HCT116 (cell line): ENCODE data around the gene STARD7. TPM values are rescaled to one million over a fixed set of nuclear protein-coding genes. Genes with fewer than 3 reads are reported as not detected.

Source experiments
- ATAC-seq: fragments of 200-7000 bp; cut with Tn5 transposase; 2 replicates; pipeline ENCODE4 v1.9.1; 2020; ENCODE audit warnings: mild to moderate bottlenecking, moderate library complexity
- BruUV-seq: library from RNA; stranded (reverse); fragments of 400-500 nt; replicated peaks from 2 replicates; lab custom pipeline; 2021; lab: Mats Ljungman, UMichigan
- CTCF ChIA-PET: fragments of 300-600 bp; sonication (Branson Sonifier 250); formaldehyde crosslinking; loops from one replicate; lab custom pipeline; 2021; ENCODE audit warnings: antibody characterized with exemption; lab: Charles Lee
- POLR2A ChIA-PET: fragments of 300-600, 350-600 bp; sonication (Branson Sonifier 250); formaldehyde crosslinking; loops from one replicate; lab custom pipeline; 2021; ENCODE audit warnings: antibody characterized with exemption; lab: Charles Lee
- RAD21 ChIA-PET, 2 experiments: fragments of 300-600 bp; sonication (Branson Sonifier 250); formaldehyde crosslinking; loops; one replicate each; lab custom pipeline; 2023; ENCODE audit warnings: low total read pairs in 2 of 2; ENCODE audit not compliant: uncharacterized antibody in 2 of 2, unreplicated experiment in 2 of 2, low non-redundant PET in 1 of 2; lab: Charles Lee
- DNase-seq: peaks from one replicate; pipeline ENCODE4 v3.0.0-alpha.2; 2010; ENCODE audit warnings: low read depth, low spot score
- H2AFZ ChIP-seq: fragments of 200-600 bp; shearing (Covaris generic), sonication (generic); 2 replicates; pipeline ENCODE4 v1.6.1; 2017; ENCODE audit warnings: low read depth, mixed run types, mixed read lengths, antibody characterized with exemption, low read length; ENCODE audit not compliant: poor library complexity, severe bottlenecking
- H3K27ac ChIP-seq: 2 replicates; pipeline ENCODE4 v1.5.1; 2012; ENCODE audit warnings: low read depth, low read length
- H3K27me3 ChIP-seq: fragments of 200-600 bp; sonication (generic); 2 replicates; pipeline ENCODE4 v1.6.1; 2016; ENCODE audit warnings: mixed run types, low read length, mixed read lengths; ENCODE audit not compliant: insufficient read depth
- H3K36me3 ChIP-seq, 2 experiments: fragments of 200-500 bp in 1 of 2; fragments of 200-600 bp in 1 of 2; sonication (Bioruptor generic) in 1 of 2; sonication (generic) in 1 of 2; 2 replicates each; pipeline versions ENCODE4 v1.5.1 to v1.6.1; 2014 to 2016; ENCODE audit warnings: low read length in 2 of 2, inconsistent platforms in 1 of 2, mixed read lengths in 1 of 2, mixed run types in 1 of 2; ENCODE audit not compliant: insufficient read depth in 2 of 2, control insufficient read depth in 1 of 2
- H3K4me1 ChIP-seq, 2 experiments: fragments of 200-600 bp in 1 of 2; sonication (generic) in 1 of 2; 2 replicates each; pipeline versions ENCODE4 v1.5.1 to v1.6.1; 2012 to 2017; ENCODE audit warnings: low read length in 2 of 2, inconsistent platforms in 1 of 2, mild to moderate bottlenecking in 1 of 2, mixed read lengths in 1 of 2, mixed run types in 1 of 2, moderate library complexity in 1 of 2; ENCODE audit not compliant: insufficient read depth in 2 of 2, control insufficient read depth in 1 of 2
- H3K4me2 ChIP-seq: fragments of 200-600 bp; sonication (generic); 2 replicates; pipeline ENCODE4 v1.6.1; 2017; ENCODE audit warnings: mixed run types, low read length, mixed read lengths
- H3K4me3 ChIP-seq, 2 experiments: fragments of 200-600 bp in 1 of 2; sonication (generic) in 1 of 2; replicated peaks in 1 of 2; 2 replicates each; pipeline ENCODE4 v1.5.1; 2011 to 2016; ENCODE audit warnings: low read length in 2 of 2, control low read depth in 1 of 2, low read depth in 1 of 2, mild to moderate bottlenecking in 1 of 2, mixed read lengths in 1 of 2, mixed run types in 1 of 2
- H3K79me2 ChIP-seq: fragments of 200-600 bp; sonication (generic); 2 replicates; pipeline ENCODE4 v1.6.1; 2017; ENCODE audit warnings: mild to moderate bottlenecking, mixed run types, low read length, moderate library complexity, mixed read lengths; ENCODE audit not compliant: insufficient read depth
- H3K9ac ChIP-seq: fragments of 200-600 bp; sonication (generic); 2 replicates; pipeline ENCODE4 v1.6.1; 2016; ENCODE audit warnings: low read length, mixed read lengths
- H3K9me2 ChIP-seq: fragments of 200-600 bp; sonication (generic), shearing (Covaris generic); 2 replicates; pipeline ENCODE4 v1.6.1; 2017; ENCODE audit warnings: mixed run types, mild to moderate bottlenecking, moderate library complexity; ENCODE audit not compliant: insufficient read depth
- H3K9me3 ChIP-seq, 2 experiments: fragments of 200-500 bp in 1 of 2; fragments of 200-600 bp in 1 of 2; sonication (Bioruptor generic) in 1 of 2; sonication (generic) in 1 of 2; 2 replicates each; pipeline ENCODE4 v1.6.1; 2014 to 2017; ENCODE audit warnings: low read length in 2 of 2, mixed read lengths in 2 of 2, inconsistent platforms in 1 of 2, low read depth in 1 of 2, mild to moderate bottlenecking in 1 of 2, mixed run types in 1 of 2, moderate library complexity in 1 of 2; ENCODE audit not compliant: control insufficient read depth in 1 of 2, insufficient read depth in 1 of 2
- H4K20me1 ChIP-seq: fragments of 200-600 bp; sonication (generic), shearing (Covaris generic); 2 replicates; pipeline ENCODE4 v1.6.1; 2017; ENCODE audit warnings: mixed run types, mild to moderate bottlenecking, moderate library complexity; ENCODE audit not compliant: insufficient read depth
- CEBPB ChIP-seq: IDR thresholded peaks from 2 replicates; pipeline ENCODE4 v1.6.1; 2012; ENCODE audit warnings: low read depth
- EZH2phosphoT487 ChIP-seq: fragments of 200-600 bp; IDR thresholded peaks from 2 replicates; pipeline ENCODE4 v1.6.1; 2018; ENCODE audit warnings: antibody characterized with exemption, borderline replicate concordance
- POLR2A ChIP-seq: IDR thresholded peaks from 2 replicates; pipeline ENCODE4 v1.7.0; 2011; ENCODE audit warnings: borderline replicate concordance; ENCODE audit not compliant: insufficient read depth, insufficient read length; ENCODE audit errors: extremely low read depth
- intact Hi-C: fragments of 100-400 bp; cut with micrococcal nuclease; formaldehyde crosslinking; loops from 2 replicates; pipeline ENCODE4 v1.10.0; 2022
- total RNA-seq: library from RNA; stranded (reverse); gene quantifications from one replicate; pipeline ENCODE4 v1.2.1, GENCODE V29; 2021; ENCODE audit not compliant: unreplicated experiment
- TF ChIP-seq, protein P1 (sequence below): IDR thresholded peaks from 2 replicates; pipeline ENCODE4 v1.6.1; 2012
- TF ChIP-seq, protein P2 (sequence below): IDR thresholded peaks from 2 replicates; pipeline ENCODE4 v1.6.1; 2012; ENCODE audit warnings: low read depth
- TF ChIP-seq, protein P3 (sequence below), 3 experiments: fragments of 200-600 bp in 1 of 3; sonication (generic) in 1 of 3; IDR thresholded peaks in 2 of 3; conservative IDR thresholded peaks in 1 of 3; 2 replicates each; pipeline ENCODE4 v1.5.1; 2012 to 2017; ENCODE audit warnings: low read depth in 2 of 3, low read length in 2 of 3, antibody characterized with exemption in 1 of 3, borderline replicate concordance in 1 of 3, control low read depth in 1 of 3, mild to moderate bottlenecking in 1 of 3, mixed read lengths in 1 of 3, mixed run types in 1 of 3, moderate library complexity in 1 of 3; ENCODE audit not compliant: insufficient read depth in 1 of 3

STARD7 gene
- total RNA-seq, 1 experiment from 2014 or later = 160 TPM

DNA sequence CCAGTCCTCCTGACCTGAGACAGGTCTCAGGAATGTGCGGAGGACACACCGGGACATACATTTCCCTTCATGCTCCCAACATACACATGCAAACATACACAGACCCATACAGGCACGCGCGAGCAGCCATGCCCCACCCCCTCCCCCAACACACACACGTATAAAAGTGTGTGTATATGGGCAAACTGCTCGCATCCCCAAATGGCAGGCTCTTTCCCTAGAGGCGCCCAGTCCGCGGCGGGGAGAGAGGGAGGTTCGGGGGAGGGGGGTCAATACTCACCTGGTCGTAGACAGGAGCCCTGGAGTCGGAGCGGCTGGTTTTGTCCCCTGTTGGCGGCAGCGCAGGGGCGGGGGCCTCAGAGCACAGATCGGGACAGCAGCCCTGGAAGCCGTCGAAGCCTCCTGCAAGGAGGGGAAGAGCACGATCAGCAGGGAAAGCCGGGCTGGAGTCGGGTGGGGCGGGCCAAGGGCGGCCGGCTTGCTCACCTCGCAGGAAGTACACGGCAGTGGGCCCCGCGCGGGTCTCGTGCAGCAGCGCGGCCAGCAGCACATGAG, 64.1 kb downstream of the STARD7 start:
- peak overlapping the region; percentile 98 for H3K9ac ChIP-seq
- POLR2A ChIA-PET = no interaction called here
- ATAC-seq = peak; percentile 6
- TF ChIP-seq CEBPB = no peak
- TF ChIP-seq, protein P1, sequence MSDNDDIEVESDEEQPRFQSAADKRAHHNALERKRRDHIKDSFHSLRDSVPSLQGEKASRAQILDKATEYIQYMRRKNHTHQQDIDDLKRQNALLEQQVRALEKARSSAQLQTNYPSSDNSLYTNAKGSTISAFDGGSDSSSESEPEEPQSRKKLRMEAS = 0 out of 2 replicates have a peak, but pooled peaks have one; percentile 3
- TF ChIP-seq, all 23 proteins: peak for 1
- CTCF ChIA-PET = no interaction called here
- Histone ChIP-seq H3K9me2 (no peaks in the 10 kb centered on the region), H3K27ac (peak overlapping the region; percentile 92), H4K20me1 (no peaks in the 10 kb centered on the region), H3K4me1 (peaks cover 20 to 51% of the 10 kb centered on the region in 2 experiments), H3K4me3 (peak overlapping the region; percentile 80 to 93), H2AFZ (no peak overlapping the region), H3K36me3 (peaks cover 4 to 15% of the 10 kb centered on the region in 2 experiments; a peak in 2 of 4 replicates), H3K79me2 (peaks cover 21% of the 10 kb centered on the region), H3K4me2 (peak overlapping the region; percentile 97), H3K27me3 (no peaks in the 10 kb centered on the region), H3K9me3 (no peaks in the 10 kb centered on the region)
- intact Hi-C loops = no loop called here
- BruUV-seq = TSS peak; percentile 75
- no peak for DNase-seq
- RAD21 ChIA-PET = interaction anchor here (0.9 to 1.2 kb wide), 2 partner anchors 29 to 30 kb away, joined by 3 to 6 read pairs; no protein-coding TSS in a partner anchor

DNA sequence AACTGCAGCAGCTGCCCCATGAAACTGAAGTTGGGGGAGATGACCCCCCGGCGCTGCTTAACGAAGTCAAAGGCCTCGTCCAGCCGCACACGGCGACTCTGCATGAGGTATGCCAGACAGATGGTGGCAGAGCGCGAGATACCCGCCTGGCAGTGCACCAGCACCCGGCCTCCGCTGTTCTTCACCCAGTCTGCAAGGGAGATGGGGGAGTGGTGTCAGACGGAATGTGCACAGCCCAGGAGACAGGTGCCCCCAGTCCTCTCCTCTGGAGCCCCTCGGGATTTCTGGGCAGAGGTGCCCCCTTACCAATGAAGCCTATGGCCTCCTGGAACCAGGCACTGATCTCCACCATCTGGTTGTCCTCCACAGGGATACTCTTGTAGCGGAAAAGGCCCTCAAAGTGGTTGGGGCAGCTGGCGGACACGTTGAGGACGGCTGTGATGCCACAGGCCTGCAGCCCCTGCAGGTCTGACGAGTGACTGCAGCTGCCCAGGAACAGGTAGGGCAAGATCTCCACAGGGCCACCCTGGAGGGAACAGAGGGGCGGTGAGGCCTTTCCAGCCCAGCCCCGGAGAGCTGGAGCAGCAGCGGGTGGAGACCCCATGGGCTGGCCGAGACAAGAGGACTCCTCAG, 64.7 kb downstream of the STARD7 start:
- Histone ChIP-seq H3K27ac (peak overlapping the region; percentile 92), H3K79me2 (peaks cover 21% of the 10 kb centered on the region), H3K36me3 (peaks cover 4 to 15% of the 10 kb centered on the region in 2 experiments; a peak in 2 of 4 replicates), H2AFZ (no peak overlapping the region), H3K4me2 (peak overlapping the region; percentile 97), H3K9ac (peak overlapping the region; percentile 98), H3K4me3 (peak overlapping the region; percentile 80 to 93), H3K9me2 (no peaks in the 10 kb centered on the region), H3K27me3 (no peaks in the 10 kb centered on the region), H4K20me1 (no peaks in the 10 kb centered on the region), H3K9me3 (no peaks in the 10 kb centered on the region), H3K4me1 (peaks cover 22 to 51% of the 10 kb centered on the region in 2 experiments)
- POLR2A ChIA-PET = no interaction called here
- CTCF ChIA-PET = no interaction called here
- peak; percentile 27 for DNase-seq
- ATAC-seq = peak; percentile 44
- no TSS peak for BruUV-seq
- RAD21 ChIA-PET = interaction anchor here (0.9 to 1.2 kb wide), 2 partner anchors 30 kb away, joined by 3 to 6 read pairs; no protein-coding TSS in a partner anchor
- TF ChIP-seq, protein P2, sequence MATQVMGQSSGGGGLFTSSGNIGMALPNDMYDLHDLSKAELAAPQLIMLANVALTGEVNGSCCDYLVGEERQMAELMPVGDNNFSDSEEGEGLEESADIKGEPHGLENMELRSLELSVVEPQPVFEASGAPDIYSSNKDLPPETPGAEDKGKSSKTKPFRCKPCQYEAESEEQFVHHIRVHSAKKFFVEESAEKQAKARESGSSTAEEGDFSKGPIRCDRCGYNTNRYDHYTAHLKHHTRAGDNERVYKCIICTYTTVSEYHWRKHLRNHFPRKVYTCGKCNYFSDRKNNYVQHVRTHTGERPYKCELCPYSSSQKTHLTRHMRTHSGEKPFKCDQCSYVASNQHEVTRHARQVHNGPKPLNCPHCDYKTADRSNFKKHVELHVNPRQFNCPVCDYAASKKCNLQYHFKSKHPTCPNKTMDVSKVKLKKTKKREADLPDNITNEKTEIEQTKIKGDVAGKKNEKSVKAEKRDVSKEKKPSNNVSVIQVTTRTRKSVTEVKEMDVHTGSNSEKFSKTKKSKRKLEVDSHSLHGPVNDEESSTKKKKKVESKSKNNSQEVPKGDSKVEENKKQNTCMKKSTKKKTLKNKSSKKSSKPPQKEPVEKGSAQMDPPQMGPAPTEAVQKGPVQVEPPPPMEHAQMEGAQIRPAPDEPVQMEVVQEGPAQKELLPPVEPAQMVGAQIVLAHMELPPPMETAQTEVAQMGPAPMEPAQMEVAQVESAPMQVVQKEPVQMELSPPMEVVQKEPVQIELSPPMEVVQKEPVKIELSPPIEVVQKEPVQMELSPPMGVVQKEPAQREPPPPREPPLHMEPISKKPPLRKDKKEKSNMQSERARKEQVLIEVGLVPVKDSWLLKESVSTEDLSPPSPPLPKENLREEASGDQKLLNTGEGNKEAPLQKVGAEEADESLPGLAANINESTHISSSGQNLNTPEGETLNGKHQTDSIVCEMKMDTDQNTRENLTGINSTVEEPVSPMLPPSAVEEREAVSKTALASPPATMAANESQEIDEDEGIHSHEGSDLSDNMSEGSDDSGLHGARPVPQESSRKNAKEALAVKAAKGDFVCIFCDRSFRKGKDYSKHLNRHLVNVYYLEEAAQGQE = no peak
- TF ChIP-seq, protein P3, sequence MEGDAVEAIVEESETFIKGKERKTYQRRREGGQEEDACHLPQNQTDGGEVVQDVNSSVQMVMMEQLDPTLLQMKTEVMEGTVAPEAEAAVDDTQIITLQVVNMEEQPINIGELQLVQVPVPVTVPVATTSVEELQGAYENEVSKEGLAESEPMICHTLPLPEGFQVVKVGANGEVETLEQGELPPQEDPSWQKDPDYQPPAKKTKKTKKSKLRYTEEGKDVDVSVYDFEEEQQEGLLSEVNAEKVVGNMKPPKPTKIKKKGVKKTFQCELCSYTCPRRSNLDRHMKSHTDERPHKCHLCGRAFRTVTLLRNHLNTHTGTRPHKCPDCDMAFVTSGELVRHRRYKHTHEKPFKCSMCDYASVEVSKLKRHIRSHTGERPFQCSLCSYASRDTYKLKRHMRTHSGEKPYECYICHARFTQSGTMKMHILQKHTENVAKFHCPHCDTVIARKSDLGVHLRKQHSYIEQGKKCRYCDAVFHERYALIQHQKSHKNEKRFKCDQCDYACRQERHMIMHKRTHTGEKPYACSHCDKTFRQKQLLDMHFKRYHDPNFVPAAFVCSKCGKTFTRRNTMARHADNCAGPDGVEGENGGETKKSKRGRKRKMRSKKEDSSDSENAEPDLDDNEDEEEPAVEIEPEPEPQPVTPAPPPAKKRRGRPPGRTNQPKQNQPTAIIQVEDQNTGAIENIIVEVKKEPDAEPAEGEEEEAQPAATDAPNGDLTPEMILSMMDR (IDR thresholded peaks at IDR 0.05 in 2 of 3, conservative IDR thresholded peaks at IDR 0.05 in 1 of 3; ENCODE audit: borderline replicate concordance in 1 of 3, insufficient read depth in 1 of 3, low read depth in 2 of 3, low read length in 2 of 3) = peak in 2 of 3 experiments; percentile 50 to 53; a peak in 4 of 6 replicates
- TF ChIP-seq POLR2A = no peak
- no peak for TF ChIP-seq EZH2phosphoT487
- TF ChIP-seq, protein P1 = peak; percentile 18; the same call in 1 of the 2 replicates
- TF ChIP-seq, all 23 proteins: peak for 2
- intact Hi-C loops = no loop called here
